ENCODE measurements around the gene AFF2. TPM values are rescaled to one million over a fixed set of nuclear protein-coding genes. Genes with fewer than 3 reads are reported as not detected.

The AFF2 gene
- total and polyA plus RNA-seq, 5 experiments from 2014 or later = 0.13 to 2.0 (median 0.24) TPM

- Mint-ChIP-seq H3K27ac (no peak overlapping the region), H3K9me3 (no peaks in the 10 kb centered on the region), H3K4me3 (no peak overlapping the region), H3K4me1 (no peaks in the 10 kb centered on the region), H3K27me3 (no peaks in the 10 kb centered on the region), H3K36me3 (no peaks in the 10 kb centered on the region)
- DNase-seq = no peak
- no peak for ATAC-seq
- POLR2A ChIA-PET = no interaction called here
Observed at GRCh38 chrX:148960060-148960459, 459.6 kb downstream of the AFF2 start.

DNA sequence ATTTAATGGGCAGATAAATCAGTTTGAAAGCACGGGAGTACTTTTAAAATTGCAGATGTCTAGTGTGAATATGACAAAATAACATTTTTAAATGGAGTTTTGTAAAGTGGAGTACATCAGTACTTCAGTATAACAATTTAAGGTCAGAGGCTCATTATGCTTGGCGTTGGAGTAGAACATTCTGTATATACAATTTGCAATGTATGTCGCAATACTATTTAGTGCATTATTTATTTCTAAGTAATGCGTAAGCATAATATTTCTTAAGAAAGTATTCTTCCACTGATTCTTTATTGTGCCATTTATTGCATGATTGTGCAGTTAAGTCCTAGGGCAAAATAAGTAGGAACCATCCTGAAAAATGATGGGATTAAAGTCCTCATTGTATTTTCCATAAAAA, 461.6 kb downstream of the AFF2 start:
- Mint-ChIP-seq H3K36me3 (no peaks in the 10 kb centered on the region), H3K4me3 (no peak overlapping the region), H3K9me3 (no peaks in the 10 kb centered on the region), H3K27ac (no peak overlapping the region), H3K27me3 (no peaks in the 10 kb centered on the region), H3K4me1 (no peaks in the 10 kb centered on the region)
- DNase-seq (no peak), ATAC-seq (no peak)
- POLR2A ChIA-PET = no interaction called here

- POLR2A ChIA-PET = no interaction called here
- no peak for ATAC-seq
- H3K9me3 Mint-ChIP-seq = no peaks in the 10 kb centered on the region
- H3K4me3 Mint-ChIP-seq = no peak overlapping the region
- no peaks in the 10 kb centered on the region for H3K36me3 Mint-ChIP-seq
- DNase-seq = no peak
- H3K27me3 Mint-ChIP-seq = no peaks in the 10 kb centered on the region
- no peak overlapping the region for H3K27ac Mint-ChIP-seq
- no peaks in the 10 kb centered on the region for H3K4me1 Mint-ChIP-seq
Observed at GRCh38 chrX:148976571-148977400, 476.4 kb downstream of the AFF2 start.

DNA sequence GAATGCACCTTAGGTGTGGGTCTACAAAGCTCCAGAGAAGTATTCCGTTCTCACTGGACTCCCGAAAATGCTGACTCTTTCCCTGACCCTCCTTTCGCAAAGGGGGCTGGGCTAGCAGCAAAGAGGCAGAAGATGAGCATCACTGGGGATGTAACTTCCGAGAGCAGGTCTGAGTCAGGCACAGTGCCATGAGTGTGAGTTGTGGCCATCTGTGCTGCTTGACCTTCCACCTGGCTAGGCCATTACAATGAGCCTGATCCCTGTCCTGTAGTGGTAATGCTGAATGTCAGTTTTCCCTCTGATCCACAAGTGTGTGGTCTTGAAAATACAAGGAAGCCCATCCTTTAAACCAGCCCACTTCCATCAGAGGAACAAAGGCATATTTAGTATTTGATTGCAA, 479.4 kb downstream of the AFF2 start:
- Mint-ChIP-seq H3K36me3 (no peaks in the 10 kb centered on the region), H3K4me3 (no peak overlapping the region), H3K27me3 (no peaks in the 10 kb centered on the region), H3K9me3 (no peaks in the 10 kb centered on the region), H3K27ac (no peak overlapping the region), H3K4me1 (no peaks in the 10 kb centered on the region)
- ATAC-seq = no peak
- POLR2A ChIA-PET = no interaction called here
- no peak for DNase-seq

- no peak overlapping the region for H3K27ac Mint-ChIP-seq
- no peak overlapping the region for H3K4me3 Mint-ChIP-seq
- H3K9me3 Mint-ChIP-seq = no peaks in the 10 kb centered on the region
- no peak for DNase-seq
- no peaks in the 10 kb centered on the region for H3K36me3 Mint-ChIP-seq
- no peaks in the 10 kb centered on the region for H3K27me3 Mint-ChIP-seq
- no peaks in the 10 kb centered on the region for H3K4me1 Mint-ChIP-seq
- POLR2A ChIA-PET = no interaction called here
- no peak for ATAC-seq
Observed at GRCh38 chrX:148984238-148984637, 483.8 kb downstream of the AFF2 start.

GRCh38 chrX:148991502-148991901, 491.1 kb downstream of the AFF2 start:
- POLR2A ChIA-PET = no interaction called here
- Mint-ChIP-seq H3K4me3 (no peak overlapping the region), H3K4me1 (no peaks in the 10 kb centered on the region), H3K36me3 (no peaks in the 10 kb centered on the region), H3K27ac (no peak overlapping the region), H3K9me3 (no peaks in the 10 kb centered on the region), H3K27me3 (no peaks in the 10 kb centered on the region)
- ATAC-seq (no peak), DNase-seq (no peak)

GRCh38 chrX:148995661-148996060, 495.2 kb downstream of the AFF2 start:
- Mint-ChIP-seq H3K27me3 (no peaks in the 10 kb centered on the region), H3K4me1 (no peaks in the 10 kb centered on the region), H3K9me3 (no peaks in the 10 kb centered on the region), H3K4me3 (no peak overlapping the region), H3K36me3 (no peaks in the 10 kb centered on the region), H3K27ac (no peak overlapping the region)
- no peak for DNase-seq
- ATAC-seq = no peak
- POLR2A ChIA-PET = no interaction called here

- no peaks in the 10 kb centered on the region for H3K4me1 Mint-ChIP-seq
- H3K27ac Mint-ChIP-seq = no peak overlapping the region
- no peaks in the 10 kb centered on the region for H3K27me3 Mint-ChIP-seq
- H3K36me3 Mint-ChIP-seq = no peaks in the 10 kb centered on the region
- no peak for ATAC-seq
- no peak overlapping the region for H3K4me3 Mint-ChIP-seq
- POLR2A ChIA-PET = no interaction called here
- no peak for DNase-seq
- H3K9me3 Mint-ChIP-seq = no peaks in the 10 kb centered on the region
Observed at GRCh38 chrX:149002320-149002719, 501.9 kb downstream of the AFF2 start.

DNA sequence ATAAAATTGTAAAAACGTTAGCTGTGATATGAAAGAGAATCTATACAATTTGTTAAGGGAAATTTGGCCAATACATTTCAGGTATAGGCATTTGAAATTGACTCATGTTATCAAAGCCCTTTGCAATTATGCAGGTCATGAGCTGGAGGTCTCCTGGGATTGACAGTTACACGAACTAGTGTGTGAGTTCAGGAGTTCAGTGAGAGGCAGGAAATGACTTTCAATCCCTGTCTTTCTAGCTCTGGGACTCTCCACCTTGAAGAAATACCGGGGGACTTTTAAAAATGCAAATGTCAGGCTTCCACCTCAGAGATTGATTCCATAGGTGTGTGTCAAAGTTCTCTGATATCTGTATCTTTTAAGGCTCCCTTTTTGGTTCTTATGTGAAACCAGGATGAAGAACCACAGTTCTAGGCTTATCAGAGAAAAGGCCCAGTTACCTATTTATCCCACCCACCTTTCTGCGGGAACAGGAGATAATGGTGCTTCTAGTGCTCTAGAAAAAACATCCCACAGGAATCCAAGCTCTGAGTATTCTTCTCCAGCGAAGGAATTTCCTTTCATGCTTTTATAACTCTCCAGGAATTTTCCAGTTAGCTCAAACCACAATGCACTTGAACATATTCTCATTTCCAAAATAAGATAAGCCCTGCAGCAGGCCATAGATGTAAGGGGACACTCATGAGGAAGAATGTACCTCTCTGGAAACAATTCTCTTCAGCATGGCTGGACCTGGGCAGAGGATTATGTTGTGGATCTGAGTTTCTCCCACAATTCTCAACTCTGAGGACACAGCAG, 503.6 kb downstream of the AFF2 start:
- ATAC-seq (no peak), DNase-seq (no peak)
- Mint-ChIP-seq H3K27me3 (no peaks in the 10 kb centered on the region), H3K4me1 (no peaks in the 10 kb centered on the region), H3K9me3 (no peaks in the 10 kb centered on the region), H3K36me3 (no peaks in the 10 kb centered on the region), H3K27ac (no peak overlapping the region), H3K4me3 (no peak overlapping the region)
- POLR2A ChIA-PET = no interaction called here

GRCh38 chrX:149004936-149005335, 504.5 kb downstream of the AFF2 start:
- DNase-seq (no peak), ATAC-seq (no peak)
- Mint-ChIP-seq H3K9me3 (no peaks in the 10 kb centered on the region), H3K36me3 (no peaks in the 10 kb centered on the region), H3K4me3 (no peak overlapping the region), H3K27ac (no peak overlapping the region), H3K27me3 (no peaks in the 10 kb centered on the region), H3K4me1 (no peaks in the 10 kb centered on the region)
- POLR2A ChIA-PET = no interaction called here

GRCh38 chrX:149006235-149006634, 505.8 kb downstream of the AFF2 start:
- Mint-ChIP-seq H3K9me3 (no peaks in the 10 kb centered on the region), H3K27ac (no peak overlapping the region), H3K4me3 (no peak overlapping the region), H3K4me1 (no peaks in the 10 kb centered on the region), H3K27me3 (no peaks in the 10 kb centered on the region), H3K36me3 (no peaks in the 10 kb centered on the region)
- DNase-seq = no peak
- POLR2A ChIA-PET = no interaction called here
- ATAC-seq = no peak

GRCh38 chrX:149007423-149007822, 507.0 kb downstream of the AFF2 start:
- Mint-ChIP-seq H3K36me3 (no peaks in the 10 kb centered on the region), H3K4me3 (no peak overlapping the region), H3K27ac (no peak overlapping the region), H3K9me3 (no peaks in the 10 kb centered on the region), H3K27me3 (no peaks in the 10 kb centered on the region), H3K4me1 (no peaks in the 10 kb centered on the region)
- DNase-seq = no peak
- no peak for ATAC-seq
- POLR2A ChIA-PET = no interaction called here

- no peaks in the 10 kb centered on the region for H3K27me3 Mint-ChIP-seq
- H3K36me3 Mint-ChIP-seq = no peaks in the 10 kb centered on the region
- H3K4me3 Mint-ChIP-seq = no peak overlapping the region
- no peaks in the 10 kb centered on the region for H3K9me3 Mint-ChIP-seq
- DNase-seq = no peak
- POLR2A ChIA-PET = no interaction called here
- no peak overlapping the region for H3K27ac Mint-ChIP-seq
- peaks cover 0 to 2% (median 0%) of the 10 kb centered on the region in 4 donors for H3K4me1 Mint-ChIP-seq
- ATAC-seq = no peak
Observed at GRCh38 chrX:149010013-149010852, 509.8 kb downstream of the AFF2 start.
